Urothelium cell line (cell line): ENCODE results near the gene ERAP2.
A peak's percentile ranks its signal among the peaks of the same experiment; 100 is the strongest.
"Not testable (repeated sequence)": the region's sequence is repeated elsewhere in the genome, so short reads cannot be mapped to it uniquely, and the experiment has no call there.

Experiments used
- DNase-seq: peaks from one replicate; pipeline ENCODE4 v3.0.0; 2011; ENCODE audit warnings: low spot score, mixed read lengths
- FAIRE-seq: peaks from 2 replicates; lab custom pipeline; 2011; peaks lifted over from hg19 to GRCh38; lab: Jason Lieb, UNC

ERAP2 gene

DNA sequence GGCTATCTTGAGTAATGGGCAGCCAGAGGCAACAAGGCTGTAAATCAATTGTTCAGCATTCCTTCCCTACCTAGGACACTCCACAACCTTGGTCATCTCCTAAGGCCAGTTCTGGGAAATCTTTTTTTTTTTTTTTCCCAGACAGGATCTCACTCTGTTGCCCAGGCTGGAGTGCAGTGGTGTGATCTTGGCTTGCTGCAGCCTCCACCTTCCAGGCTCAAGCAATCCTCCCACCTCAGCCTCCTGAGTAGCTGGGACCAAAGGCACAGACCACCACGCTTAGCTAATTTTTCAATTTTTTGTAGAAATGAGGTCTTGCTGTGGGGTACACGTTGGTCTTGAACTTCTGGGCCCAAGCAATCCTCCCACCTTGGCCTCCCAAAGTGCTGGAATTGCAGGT, 54.7 kb downstream of the ERAP2 start:
- FAIRE-seq, DNase-seq: not testable (repeated sequence)

DNA sequence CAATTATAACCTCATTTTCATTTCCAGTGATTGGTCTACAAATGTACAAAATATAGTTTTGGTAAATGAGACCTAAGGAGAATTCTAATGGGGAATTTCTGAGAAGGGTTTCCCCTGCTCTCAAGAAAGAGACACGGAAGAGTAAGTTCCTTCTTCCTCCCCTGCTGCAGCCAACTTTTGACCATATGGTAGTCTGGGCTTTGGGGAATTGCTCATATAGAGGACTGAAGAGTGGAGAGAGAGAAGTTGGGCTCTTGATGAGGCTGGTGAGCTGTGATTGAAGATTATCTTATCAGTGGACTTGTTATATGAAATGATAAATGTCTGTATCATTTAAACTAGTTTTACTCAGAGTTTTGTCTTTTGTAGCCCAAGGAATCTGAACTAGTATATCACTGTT, 55.3 kb downstream of the ERAP2 start:
- DNase-seq (no peak), FAIRE-seq (no peak)

DNA sequence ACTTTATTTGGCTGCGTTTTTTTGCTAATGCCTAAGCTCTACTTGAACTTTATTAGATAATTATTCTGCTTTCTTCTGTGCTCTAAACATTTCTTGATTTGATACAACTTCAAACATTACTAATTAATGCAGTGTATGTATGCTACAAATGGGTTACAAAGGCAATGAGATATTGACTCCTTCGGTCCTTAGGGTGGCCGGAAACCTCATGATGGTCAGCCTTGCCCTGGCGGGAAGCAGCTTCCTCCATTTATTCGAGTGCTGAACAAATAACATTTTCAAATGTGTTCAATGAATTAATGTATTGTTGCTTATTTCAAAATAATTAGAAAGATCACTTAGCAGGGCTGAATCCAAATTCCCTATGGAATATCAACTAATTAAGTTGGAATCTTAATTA, 55.7 kb downstream of the ERAP2 start:
- no peak for FAIRE-seq

DNA sequence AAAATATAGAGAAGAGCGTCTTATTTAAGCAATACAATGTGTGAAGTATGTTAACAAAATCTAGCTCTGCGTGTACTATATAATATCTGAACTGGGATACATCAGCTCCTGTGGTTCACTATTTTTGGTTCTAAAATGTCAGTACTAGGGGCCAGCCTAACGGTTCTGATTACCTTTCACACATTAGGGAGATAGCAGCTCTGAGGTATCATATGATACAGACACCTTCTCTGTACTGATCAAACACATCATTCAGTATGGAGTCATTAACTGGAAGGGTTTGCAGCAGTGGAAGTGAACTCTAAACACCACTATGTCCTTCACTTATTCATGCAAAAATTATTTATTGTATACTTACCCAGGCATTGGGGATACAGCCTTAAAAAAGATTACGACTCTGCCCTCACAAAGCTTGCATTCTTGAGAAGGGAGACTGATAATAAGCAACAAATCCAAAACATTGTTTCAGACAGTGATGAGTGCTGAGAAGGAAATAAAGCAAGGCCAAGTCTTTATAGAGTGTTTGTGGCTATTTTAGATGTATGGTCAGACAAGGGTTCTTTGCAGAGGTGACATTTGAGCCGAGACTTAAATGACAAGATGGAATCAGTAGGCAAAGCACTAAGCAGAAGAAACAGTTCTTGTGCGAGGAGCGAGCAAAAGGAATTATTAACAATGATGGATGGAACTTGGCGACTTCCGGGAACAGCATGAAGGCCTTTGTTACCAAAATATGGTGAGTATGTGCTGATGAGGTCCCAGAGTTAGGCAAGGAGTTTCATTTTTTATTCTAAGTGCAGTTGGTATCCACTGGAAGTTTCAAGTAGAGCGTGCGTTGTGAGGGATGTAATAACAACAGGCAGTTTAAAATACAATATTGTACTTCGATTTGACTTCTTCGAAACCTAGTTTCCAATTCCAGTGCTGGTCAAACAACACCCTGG, 57.7 kb downstream of the ERAP2 start:
- DNase-seq, result peak; percentile 7
- FAIRE-seq, result no peak

More for the DNA sequence above, 55.7 kb downstream of the ERAP2 start:
- no peak for DNase-seq

DNA sequence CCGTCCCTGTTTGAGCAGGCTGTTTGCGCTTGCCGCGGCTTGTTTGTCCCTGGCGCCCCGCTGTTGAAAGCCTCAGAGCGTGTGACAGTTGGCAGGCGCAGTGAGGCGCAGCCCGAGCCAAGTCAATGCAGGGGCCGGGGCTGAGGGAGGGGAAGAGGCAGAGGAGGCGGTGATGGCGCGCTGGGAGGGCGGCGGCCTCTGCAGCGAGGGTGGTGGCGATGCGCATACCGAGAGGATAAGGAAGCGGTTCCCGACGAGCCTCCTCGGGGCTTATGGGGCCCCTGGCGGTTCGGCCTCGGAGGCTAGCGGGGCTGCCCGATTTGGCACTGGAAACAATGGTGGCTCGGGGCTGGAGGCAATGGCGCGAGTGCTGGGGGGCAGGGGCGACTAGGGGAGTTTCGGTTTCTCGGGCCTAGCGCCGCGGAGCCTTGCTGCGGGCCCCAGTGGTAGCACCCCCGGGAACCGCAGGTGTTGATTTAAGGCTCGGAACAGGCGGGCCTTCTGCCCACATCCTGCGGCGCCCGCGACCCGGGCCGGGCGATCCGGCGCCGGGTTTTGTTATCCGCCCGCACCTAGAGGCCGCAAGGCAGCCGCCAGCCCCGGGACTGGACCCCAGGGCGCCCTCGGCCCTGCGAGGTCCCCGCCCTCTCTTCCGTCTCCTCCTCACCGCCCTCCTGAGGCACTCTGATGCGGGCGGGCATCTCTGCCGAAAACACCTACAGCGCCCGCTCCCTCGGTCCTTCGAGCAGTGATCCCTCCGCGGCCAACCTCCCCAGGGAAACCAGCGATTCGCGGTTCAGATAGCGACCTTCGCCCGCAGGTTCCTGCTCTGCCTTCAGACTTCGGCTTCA, 58.6 kb downstream of the ERAP2 start:
- DNase-seq, result peak; percentile 91
- FAIRE-seq, result peak; percentile 55

DNA sequence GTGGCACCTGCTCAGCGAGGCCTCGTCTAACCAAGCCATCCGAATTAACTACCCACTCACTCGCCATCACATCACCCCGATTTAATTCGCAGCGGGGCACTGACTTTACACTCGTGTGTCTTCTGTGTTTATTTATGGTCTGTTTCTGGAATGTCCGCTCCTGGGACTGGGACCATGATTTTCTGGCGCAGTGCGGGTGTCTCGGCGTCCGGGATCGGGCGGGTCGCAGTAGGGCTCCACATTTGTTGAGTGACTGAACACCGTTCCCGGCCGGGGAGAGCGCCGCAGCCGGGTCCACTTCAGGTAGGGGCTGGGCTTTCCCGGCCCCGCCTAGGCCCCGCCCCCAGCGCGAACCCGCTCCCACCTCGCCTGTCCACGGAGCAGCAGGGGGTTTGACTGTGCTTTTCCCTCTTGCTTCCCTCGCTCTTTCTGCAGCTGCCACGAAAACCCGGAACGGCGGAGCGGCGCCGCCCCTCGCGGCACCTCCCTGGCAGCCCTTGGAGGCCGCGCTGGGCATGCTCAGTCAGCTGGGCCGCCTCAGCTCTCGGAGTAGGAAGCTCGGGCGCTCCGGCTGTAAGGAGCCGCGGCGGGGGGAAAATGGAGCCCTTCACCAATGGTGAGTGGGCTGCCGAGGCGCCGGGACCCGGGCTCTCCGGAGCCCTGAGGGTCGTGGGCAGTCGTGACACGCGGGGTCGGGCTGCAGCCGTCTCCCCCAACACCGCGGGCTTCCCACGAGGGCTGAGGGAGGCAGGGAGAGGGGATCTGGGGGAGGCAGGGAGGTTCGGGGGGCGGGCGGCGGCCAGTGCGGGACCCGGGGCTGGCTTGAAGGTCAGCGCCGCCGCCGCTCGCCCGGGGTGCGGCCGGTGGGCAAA, 59.5 kb downstream of the ERAP2 start, which contains the start of gene LNPEP:
TSS of gene LNPEP (plus strand) at position 522 of the 872 bp plus-strand sequence. CDS start at position 598, 76 bp downstream.
- no peak for FAIRE-seq
- DNase-seq, result peak; percentile 94

DNA sequence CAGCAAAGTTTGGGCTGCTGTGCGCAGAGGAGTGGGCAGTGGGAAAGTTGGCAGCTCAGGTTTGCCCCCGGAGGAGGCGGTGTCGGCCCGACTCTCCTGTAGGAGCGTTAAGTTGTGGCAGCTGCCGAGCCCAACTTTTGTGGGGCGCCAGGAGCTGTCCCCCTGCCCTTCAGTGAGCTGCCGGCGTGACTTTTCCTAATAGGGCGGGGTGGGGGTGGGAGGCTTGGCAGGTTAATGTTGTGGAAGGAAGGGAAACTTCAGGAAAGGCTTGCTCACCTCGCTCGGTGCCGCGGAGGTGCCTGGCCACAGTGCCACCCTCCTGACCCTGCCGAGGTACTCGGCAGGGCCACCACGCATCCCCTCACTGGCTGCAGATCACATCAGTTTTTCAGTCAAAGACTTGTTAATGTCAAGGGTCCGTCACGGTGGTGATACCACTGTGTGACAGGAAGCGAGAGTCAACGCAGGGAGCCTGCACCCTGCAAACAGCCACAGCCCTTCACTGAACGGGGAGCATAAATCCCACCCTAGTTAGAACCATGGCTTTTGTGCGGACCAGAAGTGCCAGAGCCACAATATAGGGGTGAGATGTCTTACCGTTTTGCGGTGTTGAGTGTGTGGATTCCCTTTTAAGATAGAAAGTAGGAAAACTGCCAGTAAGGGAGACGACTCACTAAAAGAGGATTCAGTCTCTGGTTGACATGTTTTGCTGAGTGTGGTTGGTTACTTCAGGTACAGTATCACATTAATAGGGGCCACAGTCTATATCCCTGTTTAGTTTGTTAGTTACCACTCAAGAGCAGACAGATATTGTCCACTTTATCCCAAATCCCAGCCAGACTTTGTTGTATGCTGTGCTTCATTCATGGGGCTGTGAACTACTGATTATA, 60.4 kb downstream of the ERAP2 start:
- DNase-seq, result peak; percentile 34
- no peak for FAIRE-seq

DNA sequence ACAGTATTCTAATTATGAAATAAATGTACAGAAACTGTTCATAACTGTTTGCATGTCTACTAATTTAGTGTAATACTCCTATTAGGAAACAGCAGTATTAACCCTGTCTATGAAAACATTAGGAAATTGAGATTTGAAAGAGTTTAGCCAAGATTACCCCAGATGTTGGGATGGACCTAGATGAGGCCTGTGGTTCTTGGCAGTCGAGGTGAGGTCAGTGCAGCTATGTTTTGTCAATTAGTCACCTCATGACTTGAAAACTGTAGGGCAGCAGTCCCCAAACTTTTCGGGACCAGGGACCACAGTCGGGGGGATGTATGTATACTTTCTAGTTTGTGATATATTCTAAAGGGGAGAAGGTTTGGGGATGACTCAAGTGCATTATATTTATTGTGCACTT, 64.3 kb downstream of the ERAP2 start:
- DNase-seq, result no peak
- FAIRE-seq, result no peak

DNA sequence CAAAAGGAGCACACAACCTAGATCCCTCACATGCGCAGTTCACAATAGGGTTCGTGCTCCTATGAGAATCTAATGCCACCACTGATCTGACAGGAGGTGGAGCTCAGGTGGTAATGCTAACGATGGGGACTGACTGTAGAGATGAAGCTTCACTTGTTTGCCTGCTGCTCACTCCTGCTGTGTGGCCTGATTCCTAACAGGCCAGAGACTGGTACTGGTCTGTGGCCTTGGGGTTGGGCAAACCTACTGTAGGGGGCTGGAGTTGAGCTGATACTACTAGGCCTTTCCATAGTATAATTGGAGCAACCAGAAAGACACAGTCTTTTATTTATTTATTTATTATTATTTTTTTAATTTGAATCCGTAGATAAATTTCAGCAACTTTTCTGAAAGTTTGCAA, 64.8 kb downstream of the ERAP2 start:
- DNase-seq (no peak), FAIRE-seq (no peak)

DNA sequence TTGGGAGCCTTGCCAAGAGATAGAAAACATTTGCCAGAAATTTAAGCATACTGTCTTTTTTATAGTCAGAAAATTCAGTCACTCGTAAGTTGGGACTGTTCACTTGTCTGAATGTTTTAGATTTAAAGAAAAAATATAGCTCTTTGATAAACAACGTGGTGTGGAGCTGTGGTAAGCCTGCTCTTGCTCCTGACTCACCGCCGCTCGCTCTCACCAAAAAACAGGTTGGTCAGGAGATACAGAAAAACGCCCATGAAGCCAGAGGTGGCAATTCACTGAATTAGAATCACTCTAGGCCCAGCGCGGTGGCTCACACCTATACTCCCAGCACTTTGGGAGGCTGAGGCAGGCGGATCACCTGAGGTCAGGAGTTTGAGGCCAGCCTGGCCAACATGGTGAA, 65.8 kb downstream of the ERAP2 start:
- DNase-seq, result no peak
- FAIRE-seq, result no peak

DNA sequence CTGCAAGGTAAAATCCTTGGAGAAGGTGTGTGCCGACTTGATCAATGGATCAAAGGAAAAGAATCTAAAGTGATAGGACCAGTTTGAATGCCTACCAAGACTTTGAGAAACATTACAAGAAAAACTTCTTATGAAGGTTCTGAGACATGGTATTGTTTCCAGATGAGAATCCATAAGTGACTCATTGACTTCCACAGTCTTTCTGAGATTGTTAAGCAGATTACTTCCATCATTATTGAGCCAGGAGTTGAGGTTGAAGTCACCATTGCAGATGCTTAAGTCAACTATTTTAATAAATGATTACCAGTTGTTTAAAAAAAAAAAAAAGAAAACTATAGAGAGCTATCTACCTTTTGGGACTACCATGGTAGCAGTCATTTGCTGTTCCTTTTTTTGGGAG, 66.6 kb downstream of the ERAP2 start:
- FAIRE-seq (no peak), DNase-seq (no peak)

DNA sequence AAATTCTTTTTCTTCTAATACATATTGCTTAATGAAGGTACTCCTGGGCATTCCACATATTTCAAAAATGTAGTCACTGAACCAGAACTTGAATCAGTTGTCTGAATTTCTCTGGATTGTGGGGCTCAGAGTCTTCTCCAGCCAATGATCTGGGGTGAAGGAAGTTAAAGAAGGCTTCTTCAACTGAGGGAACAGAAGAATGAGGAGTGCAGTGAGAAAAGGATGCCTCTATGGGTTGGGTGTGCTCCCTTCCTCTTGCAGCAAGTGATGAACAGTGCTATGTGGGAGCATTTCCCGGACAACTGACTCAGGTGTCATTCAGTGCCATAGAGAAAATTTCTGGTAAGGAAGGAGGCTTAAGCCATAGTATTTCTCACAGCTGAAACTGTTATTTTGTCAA, 67.5 kb downstream of the ERAP2 start:
- DNase-seq, result no peak

DNA sequence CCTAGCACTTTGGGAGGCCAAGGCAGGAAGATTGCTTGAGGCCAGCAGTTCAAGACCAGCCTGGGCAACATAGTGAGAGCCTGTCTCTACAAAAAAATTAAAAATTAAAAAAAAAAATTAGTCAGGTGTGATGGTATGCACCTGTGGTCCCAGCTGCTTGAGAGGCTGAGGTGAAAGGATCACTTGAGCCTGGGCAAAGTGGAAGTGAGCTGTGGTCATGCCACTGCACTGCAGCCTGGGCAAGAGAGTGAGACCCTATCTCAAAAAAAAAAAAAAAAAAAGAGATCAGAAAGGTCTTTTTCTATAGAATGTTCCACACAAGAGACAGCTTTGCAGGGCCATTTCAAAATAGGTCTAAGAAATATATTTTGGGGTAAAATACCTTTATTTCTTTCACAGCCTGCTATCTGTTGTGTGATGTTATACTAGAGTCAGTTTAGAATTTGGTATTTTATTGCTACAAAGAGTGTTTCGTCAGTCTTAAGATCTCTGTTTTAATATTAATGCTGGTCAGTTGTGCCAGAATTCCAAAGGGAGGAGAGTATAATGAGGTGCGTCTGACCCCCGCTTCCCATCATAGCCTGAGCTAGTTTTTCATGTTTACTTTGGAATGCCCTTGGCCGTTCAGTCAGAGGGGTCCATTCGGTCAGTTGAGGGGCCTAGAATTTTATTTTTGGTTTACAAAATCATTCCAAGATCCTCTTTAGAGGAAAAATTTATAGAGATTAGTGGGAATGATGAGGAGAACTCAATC, 69.0 kb downstream of the ERAP2 start:
- no peak for FAIRE-seq
- no peak for DNase-seq

More for the DNA sequence above, 67.5 kb downstream of the ERAP2 start:
- FAIRE-seq, result no peak

DNA sequence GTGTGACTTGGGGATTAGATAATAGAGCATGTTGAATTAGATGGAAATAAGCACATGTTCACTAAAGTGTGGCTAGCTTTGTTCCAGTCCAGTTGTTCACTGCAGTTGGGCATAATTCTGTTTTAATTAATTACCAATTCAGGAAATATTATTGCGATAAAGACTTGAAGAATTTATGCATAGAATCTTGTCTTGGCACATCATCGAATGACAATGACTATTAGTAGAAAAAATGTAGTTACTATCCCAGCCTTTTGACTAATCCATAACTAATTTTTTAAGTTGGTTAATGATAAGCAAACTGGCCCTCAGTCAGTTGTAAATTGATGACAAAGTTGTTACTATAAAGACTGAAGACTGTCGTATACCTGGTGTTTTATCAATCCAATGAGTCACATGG, 70.1 kb downstream of the ERAP2 start:
- FAIRE-seq, result no peak
- DNase-seq, result no peak

DNA sequence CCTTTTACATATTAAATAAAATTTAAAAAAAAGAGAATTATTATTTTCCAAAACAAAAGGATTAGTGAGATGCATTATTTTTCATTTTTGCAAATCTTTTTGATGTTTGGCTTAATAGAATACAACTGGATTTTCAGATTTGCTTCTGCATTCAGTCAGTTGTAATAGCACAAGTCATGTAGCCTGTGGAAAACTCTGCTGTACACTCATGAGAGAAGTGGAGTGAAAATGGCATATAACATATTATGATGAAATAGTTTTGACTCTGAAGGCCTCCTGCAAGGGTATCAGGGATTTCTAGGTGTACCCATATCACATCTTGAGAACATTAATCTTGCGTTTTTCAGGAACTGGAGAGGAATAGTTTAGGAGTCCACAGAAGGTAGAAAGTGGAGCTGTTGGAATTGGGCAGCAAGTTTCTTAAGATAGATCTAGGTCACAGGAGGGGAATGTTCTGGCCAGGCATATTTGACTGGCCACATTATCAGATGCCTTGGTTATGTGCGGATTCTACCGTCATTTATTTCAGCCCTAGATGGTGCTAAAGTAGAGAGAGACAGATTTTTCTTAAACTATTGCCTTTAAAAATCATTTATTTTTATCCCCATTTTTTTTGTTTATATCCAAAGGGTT, 75.9 kb downstream of the ERAP2 start:
- FAIRE-seq, result no peak
- no peak for DNase-seq

DNA sequence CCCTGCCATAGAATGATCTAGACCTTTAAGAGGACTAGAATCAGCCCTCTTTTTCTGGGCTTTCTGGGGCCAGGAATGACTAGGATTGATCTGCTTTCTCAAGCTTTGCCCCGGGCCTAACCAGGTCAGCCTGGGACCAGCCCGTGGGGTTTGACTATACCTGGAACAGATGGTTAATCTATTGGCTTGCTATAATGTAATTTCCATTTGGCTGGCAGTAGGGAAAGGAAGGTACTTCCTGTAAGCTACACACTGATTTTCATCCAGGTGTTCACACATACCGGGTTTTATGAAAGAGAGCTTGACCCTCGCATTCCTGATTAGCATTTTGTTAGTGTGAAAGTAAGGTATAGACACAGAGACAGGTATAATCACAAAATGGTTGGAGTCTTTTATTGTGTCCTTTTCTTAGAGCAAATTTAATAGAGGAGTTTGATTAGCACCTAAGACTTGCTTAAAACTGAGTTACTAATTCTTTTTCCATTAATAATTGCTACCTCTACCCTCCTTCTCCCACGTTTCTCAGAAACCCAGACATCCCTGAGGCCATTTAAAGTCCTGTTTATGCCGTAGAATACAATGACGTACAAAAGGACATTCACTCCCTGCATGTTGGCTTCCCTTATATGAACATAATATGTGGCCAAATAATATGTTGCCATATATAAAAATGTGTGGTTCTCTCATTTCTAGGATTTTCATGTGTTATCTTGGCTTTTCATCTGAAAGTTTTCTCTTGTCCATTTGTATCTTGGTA, 76.9 kb downstream of the ERAP2 start:
- FAIRE-seq (no peak), DNase-seq (no peak)

DNA sequence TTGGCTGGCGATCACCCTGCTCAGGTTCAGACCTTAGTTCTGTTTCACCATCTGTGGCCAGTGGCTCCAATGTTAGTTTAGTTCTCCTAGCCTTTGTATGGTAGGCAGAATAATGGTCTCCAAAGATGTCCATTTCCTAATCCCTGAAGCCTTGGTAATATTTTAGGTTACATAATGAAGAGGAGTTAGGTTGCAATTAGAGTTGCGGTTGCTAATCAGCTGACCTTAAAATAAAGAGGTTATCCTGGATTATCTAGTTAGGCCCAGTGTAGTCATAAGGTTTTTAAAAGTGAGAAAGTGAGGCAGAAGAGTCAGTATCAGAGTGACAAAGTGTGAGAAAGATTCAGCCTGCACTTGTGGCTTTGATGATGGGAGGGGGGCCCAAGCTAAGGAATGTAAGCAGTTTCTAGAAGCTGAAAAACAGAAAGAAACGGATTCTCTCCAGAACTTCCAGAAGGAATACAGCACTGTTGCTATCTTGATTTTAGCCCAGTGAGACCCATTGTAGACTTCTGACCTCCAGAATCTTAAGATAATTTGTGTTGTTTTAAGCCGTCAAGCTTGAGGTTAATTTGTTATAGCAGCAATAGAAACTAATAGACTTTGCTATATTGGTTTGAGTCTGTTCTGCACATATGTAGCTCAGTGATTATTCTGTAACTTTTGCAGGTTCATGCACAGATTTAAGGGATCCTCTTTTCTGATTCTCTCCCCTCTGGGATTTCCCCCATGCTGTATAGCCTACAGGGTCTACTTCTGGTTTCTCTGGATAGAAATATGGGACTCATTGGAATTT, 81.2 kb downstream of the ERAP2 start:
- DNase-seq (no peak), FAIRE-seq (no peak)
